ENCODE results near the gene SLC25A1. TPM values are rescaled to one million over a fixed set of nuclear protein-coding genes. Genes with fewer than 3 reads are reported as not detected.

The SLC25A1 gene
- total RNA-seq, 1 donor from 2014 or later, result 99.8 TPM

GRCh38 chr22:19184276-19184997 lies 5.9 kb upstream of the SLC25A1 start:
- H3K4me1 Mint-ChIP-seq (ENCODE audit: low read depth), result no peaks in the 10 kb centered on the region
- H3K9me3 Mint-ChIP-seq (ENCODE audit: low read depth), result no peaks in the 10 kb centered on the region
- TF ChIP-seq CTCF (IDR thresholded peaks at IDR 0.05; ENCODE audit: unreplicated experiment), result no peak
- H3K4me3 Mint-ChIP-seq (ENCODE audit: low read depth), result no peak overlapping the region
- H3K36me3 Mint-ChIP-seq (ENCODE audit: insufficient read depth), result no peaks in the 10 kb centered on the region
- no peak overlapping the region for H3K27ac Mint-ChIP-seq
- no peaks in the 10 kb centered on the region for H3K27me3 Mint-ChIP-seq
- DNase-seq (ENCODE audit: low spot score, unreplicated experiment), result no peak

GRCh38 chr22:19183216-19183615 lies 4.7 kb upstream of the SLC25A1 start:
- Mint-ChIP-seq H3K27me3 (no peaks in the 10 kb centered on the region), H3K4me3 (ENCODE audit: low read depth) (no peak overlapping the region), H3K36me3 (ENCODE audit: insufficient read depth) (no peaks in the 10 kb centered on the region), H3K4me1 (ENCODE audit: low read depth) (peaks cover 3% of the 10 kb centered on the region), H3K9me3 (ENCODE audit: low read depth) (no peaks in the 10 kb centered on the region), H3K27ac (no peak overlapping the region)
- no peak for DNase-seq (ENCODE audit: low spot score, unreplicated experiment)
- TF ChIP-seq CTCF (IDR thresholded peaks at IDR 0.05; ENCODE audit: unreplicated experiment), result no peak

GRCh38 chr22:19182472-19183157 lies 4.1 kb upstream of the SLC25A1 start:
- Mint-ChIP-seq H3K4me3 (ENCODE audit: low read depth) (no peak overlapping the region), H3K36me3 (ENCODE audit: insufficient read depth) (no peaks in the 10 kb centered on the region), H3K27me3 (no peaks in the 10 kb centered on the region), H3K27ac (no peak overlapping the region), H3K9me3 (ENCODE audit: low read depth) (no peaks in the 10 kb centered on the region), H3K4me1 (ENCODE audit: low read depth) (peaks cover 3% of the 10 kb centered on the region)
- no peak for DNase-seq (ENCODE audit: low spot score, unreplicated experiment)
- TF ChIP-seq CTCF (IDR thresholded peaks at IDR 0.05; ENCODE audit: unreplicated experiment), result no peak

- H3K4me3 Mint-ChIP-seq (ENCODE audit: low read depth), result no peak overlapping the region
- no peaks in the 10 kb centered on the region for H3K9me3 Mint-ChIP-seq (ENCODE audit: low read depth)
- H3K27ac Mint-ChIP-seq, result no peak overlapping the region
- H3K36me3 Mint-ChIP-seq (ENCODE audit: insufficient read depth), result no peaks in the 10 kb centered on the region
- no peaks in the 10 kb centered on the region for H3K27me3 Mint-ChIP-seq
- DNase-seq (ENCODE audit: low spot score, unreplicated experiment), result no peak
- TF ChIP-seq CTCF (IDR thresholded peaks at IDR 0.05; ENCODE audit: unreplicated experiment), result no peak
- H3K4me1 Mint-ChIP-seq (ENCODE audit: low read depth), result peaks cover 3% of the 10 kb centered on the region
Measured at GRCh38 chr22:19181786-19182471, 3.4 kb upstream of the SLC25A1 start.

GRCh38 chr22:19180740-19181410 lies 2.3 kb upstream of the SLC25A1 start:
- no peak overlapping the region for H3K27ac Mint-ChIP-seq

More at GRCh38 chr22:19180740-19181410, 2.3 kb upstream of the SLC25A1 start:
- DNase-seq (ENCODE audit: low spot score, unreplicated experiment), result no peak
- H3K4me3 Mint-ChIP-seq (ENCODE audit: low read depth), result no peak overlapping the region
- H3K9me3 Mint-ChIP-seq (ENCODE audit: low read depth), result no peaks in the 10 kb centered on the region
- H3K4me1 Mint-ChIP-seq (ENCODE audit: low read depth), result peaks cover 8% of the 10 kb centered on the region
- H3K27me3 Mint-ChIP-seq, result no peaks in the 10 kb centered on the region
- H3K36me3 Mint-ChIP-seq (ENCODE audit: insufficient read depth), result peaks cover 2% of the 10 kb centered on the region
- TF ChIP-seq CTCF (IDR thresholded peaks at IDR 0.05; ENCODE audit: unreplicated experiment), result no peak
